GM12873 (cell line): ENCODE data around the gene TMEM179.

Experiments
- CTCF ChIP-seq: IDR thresholded peaks from 2 replicates; pipeline ENCODE4 v1.5.1; 2012; ENCODE audit warnings: low read depth, mild to moderate bottlenecking, moderate library complexity, low read length, control low read depth; ENCODE audit not compliant: insufficient read depth; ENCODE audit errors: missing control alignments

The TMEM179 gene

DNA sequence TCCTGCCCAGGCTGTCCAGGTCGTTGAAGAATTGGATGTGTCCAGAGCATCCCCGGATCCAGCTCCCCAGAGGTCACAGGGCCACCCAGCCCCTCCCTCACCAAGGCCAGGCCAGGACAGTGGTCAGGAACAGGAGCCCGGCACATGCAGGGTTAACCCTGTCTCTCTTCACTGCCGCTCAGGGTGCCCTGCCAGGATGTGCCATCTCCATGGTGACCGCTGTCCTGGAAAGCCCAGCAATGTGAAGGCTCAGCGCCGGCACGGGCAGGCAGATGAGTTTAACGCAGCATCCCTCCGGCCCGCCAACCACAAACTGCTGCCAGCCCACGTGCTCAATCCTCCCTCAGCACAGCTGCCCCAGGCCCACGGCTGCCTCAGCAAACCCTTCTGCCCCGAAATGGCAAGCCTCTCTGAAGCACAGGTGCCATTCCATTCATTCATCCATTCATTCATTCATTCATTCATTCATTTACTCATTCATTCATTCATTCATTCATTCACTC lies 4.4 kb downstream of the TMEM179 start:
- TF ChIP-seq CTCF: no peak

DNA sequence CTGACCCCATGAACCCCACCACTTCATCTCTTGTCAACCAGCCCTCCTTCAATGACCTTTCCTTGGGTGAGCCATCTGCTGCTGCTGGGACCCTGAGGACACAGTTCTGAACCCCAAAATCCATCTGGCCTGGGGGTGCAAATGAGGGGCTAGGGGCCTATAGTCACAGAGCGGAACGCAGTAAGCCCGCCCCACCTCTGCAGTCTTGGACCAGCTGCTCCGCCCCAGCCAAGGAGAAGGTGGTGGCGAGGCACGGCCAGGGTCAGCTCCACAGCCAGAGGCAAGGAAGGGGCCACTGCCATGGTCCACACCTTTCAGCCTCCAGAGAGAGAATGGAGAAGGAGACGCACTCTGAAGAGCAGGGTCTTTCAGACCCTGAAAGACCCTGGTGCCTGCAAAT lies 5.1 kb downstream of the TMEM179 start:
- no peak for TF ChIP-seq CTCF

GRCh38 chr14:104598910-104599273 lies 5.7 kb downstream of the TMEM179 start:
- TF ChIP-seq CTCF: no peak

DNA sequence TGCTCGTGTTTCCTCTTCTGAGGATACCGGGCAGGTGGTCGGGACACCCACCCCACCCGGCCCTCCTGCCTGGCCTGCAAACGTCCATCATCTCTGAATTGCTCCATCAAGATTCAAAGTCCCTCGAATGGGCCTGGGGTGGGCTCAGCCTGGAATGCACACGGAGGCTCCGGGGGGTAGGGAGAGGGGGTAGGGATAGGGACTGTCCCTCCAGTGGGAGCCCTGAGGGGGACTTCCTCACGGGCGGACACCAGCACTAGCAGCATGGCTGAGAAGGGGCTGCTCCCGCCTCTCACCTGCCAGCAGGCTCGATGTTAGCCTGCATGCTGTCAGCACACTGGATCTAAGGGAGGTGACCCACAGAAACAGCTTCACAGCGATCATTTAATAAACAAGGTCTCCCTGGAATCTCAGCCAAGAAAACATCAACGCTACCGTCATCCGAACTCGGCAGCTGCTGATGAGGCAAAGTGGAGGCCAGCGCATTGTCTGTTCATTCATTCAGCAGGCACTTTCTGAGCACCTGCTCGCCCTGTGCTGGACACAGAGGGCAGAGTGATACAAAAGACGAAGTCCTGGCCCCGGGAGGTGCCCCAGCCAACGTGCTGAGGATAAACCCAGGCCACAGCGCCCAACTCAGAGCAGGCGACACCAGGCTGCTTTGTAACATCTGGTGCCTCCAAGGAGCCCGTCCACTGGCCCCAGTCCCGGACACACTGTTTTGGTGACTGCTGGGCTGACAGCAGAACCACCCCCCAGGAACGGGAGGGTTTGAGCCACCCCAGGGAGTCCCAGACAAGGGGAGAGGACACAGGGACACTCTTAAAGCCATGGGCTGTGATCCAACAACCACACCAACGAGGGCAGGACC lies 6.3 kb downstream of the TMEM179 start:
- no peak for TF ChIP-seq CTCF

GRCh38 chr14:104597576-104597975 lies 7.0 kb downstream of the TMEM179 start:
- no peak for TF ChIP-seq CTCF

DNA sequence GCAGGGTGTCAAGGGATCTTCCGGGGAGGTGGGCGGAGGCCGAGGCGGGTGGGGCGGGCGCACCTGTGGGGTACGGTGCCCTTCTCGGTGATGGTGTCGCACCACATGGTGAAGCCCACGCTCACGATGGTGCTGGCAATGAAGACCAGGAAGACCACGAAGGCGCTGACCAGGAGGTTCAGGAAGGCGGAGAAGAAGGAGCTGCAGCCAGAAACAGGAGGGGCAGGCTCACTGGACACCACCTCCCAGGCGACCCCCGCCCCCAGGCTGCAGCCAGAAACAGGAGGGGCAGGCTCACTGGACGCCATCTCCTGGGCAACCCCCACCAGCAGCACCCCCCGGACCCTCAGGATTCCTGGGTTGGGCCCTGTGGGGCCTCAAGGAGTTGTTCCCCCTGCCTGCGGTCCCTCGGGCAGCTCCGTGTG lies 7.6 kb downstream of the TMEM179 start:
- no peak for TF ChIP-seq CTCF

DNA sequence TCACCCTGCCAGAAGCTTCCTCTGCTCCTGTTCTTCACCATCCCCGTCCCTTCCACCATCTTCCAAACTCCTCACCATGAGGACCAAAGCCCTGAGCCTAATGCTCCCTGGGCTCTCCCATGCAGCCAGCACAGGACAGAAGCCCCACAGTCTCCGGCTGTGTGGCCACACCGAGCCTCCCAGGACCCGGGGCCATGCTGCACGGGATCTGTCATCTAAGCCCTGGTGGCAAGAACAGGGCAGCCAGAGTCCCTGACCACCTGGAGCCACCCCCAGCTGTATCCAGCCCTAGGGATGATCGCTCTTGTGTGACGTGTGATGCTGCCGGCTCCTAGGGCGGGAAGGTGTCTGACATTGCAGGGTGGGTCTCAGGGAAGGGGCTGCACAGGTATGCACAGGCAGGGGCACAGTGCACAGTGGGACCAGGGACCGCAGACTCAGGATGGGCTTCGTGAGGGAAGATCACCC lies 8.1 kb downstream of the TMEM179 start:
- no peak for TF ChIP-seq CTCF
